K562 (cell line): ENCODE data around the gene RYR1. TPM values are rescaled to one million over a fixed set of nuclear protein-coding genes. Genes with fewer than 3 reads are reported as not detected.

ENCODE experiments used
- ADNP ChIP-seq: fragments of 200-800 bp; sonication (Bioruptor generic); IDR thresholded peaks from 2 replicates; pipeline ENCODE4 v1.6.1; 2016; ENCODE audit warnings: missing genetic modification characterization, missing compliant biosample characterization
- BCOR ChIP-seq: fragments of 450-650 bp; IDR thresholded peaks from 2 replicates; pipeline ENCODE4 v1.6.1; 2016
- CBX1 ChIP-seq: sonication (generic); IDR thresholded peaks from 2 replicates; pipeline ENCODE4 v1.6.1; 2016; ENCODE audit warnings: antibody characterized with exemption, low read depth, mild to moderate bottlenecking
- CREM ChIP-seq: IDR thresholded peaks from 2 replicates; pipeline ENCODE4 v1.6.1; 2014; ENCODE audit warnings: antibody characterized with exemption, low read depth
- GATAD2B ChIP-seq: fragments of 450-650 bp; IDR thresholded peaks from 2 replicates; pipeline ENCODE4 v1.6.1; 2017; ENCODE audit warnings: mild to moderate bottlenecking, borderline replicate concordance
- GTF2E2 ChIP-seq: fragments of 200-800 bp; sonication (Bioruptor generic); IDR thresholded peaks from 2 replicates; pipeline ENCODE4 v1.6.1; 2016; ENCODE audit warnings: missing genetic modification characterization, missing compliant biosample characterization
- KDM1A ChIP-seq, 2 experiments: fragments of 450-650 bp; IDR thresholded peaks; 2 replicates each; pipeline ENCODE4 v1.6.1; 2016; ENCODE audit warnings: mild to moderate bottlenecking in 2 of 2
- KDM2B ChIP-seq: fragments of 250-450 bp; sonication (Bioruptor Pico); IDR thresholded peaks from 2 replicates; pipeline ENCODE4 v1.8.0; 2021; ENCODE audit warnings: mild to moderate bottlenecking, moderate library complexity
- RCOR1 ChIP-seq, 2 experiments: IDR thresholded peaks; 2 replicates each; pipeline ENCODE4 v1.6.1; 2012; ENCODE audit warnings: low read depth in 2 of 2, low read length in 2 of 2, borderline replicate concordance in 1 of 2, improper control_type of control experiment in 1 of 2
- TFE3 ChIP-seq: fragments of 450-650 bp; formaldehyde crosslinking; IDR thresholded peaks from 2 replicates; pipeline ENCODE4 v1.4.0; 2020; ENCODE audit warnings: mild to moderate bottlenecking, mixed read lengths
- TRIM24 ChIP-seq, 2 experiments: fragments of 450-650 bp; IDR thresholded peaks; 2 replicates each; pipeline ENCODE4 v1.6.1; 2016
- ZNF311 ChIP-seq: fragments of 250-450 bp; sonication (Bioruptor Pico); IDR thresholded peaks from 2 replicates; pipeline ENCODE4 v1.4.0; 2020; ENCODE audit warnings: mild to moderate bottlenecking, moderate library complexity
- ZNF316 ChIP-seq: fragments of 450-650 bp; IDR thresholded peaks from 2 replicates; pipeline ENCODE4 v1.6.1; 2016
- ZNF518B ChIP-seq: fragments of 250-450 bp; sonication (Bioruptor Pico); IDR thresholded peaks from 2 replicates; pipeline ENCODE4 v1.5.0; 2021; ENCODE audit warnings: mild to moderate bottlenecking, moderate library complexity
- ZNF740 ChIP-seq, 3 experiments: fragments of 200-800 bp in 1 of 3; sonication (Bioruptor generic) in 1 of 3; sonication (generic) in 1 of 3; formaldehyde crosslinking in 1 of 3; IDR thresholded peaks; 2 replicates each; pipeline versions ENCODE4 v1.6.1 to v1.8.0; 2016 to 2022; ENCODE audit warnings: mild to moderate bottlenecking in 2 of 3, missing compliant biosample characterization in 2 of 3, missing genetic modification characterization in 2 of 3, missing genetic modification reagents in 1 of 3
- polyA plus RNA-seq, 8 experiments: library from polyadenylated mRNA; depleted of rRNA in 4 of 8; stranded (reverse) in 5 of 8; unstranded in 3 of 8; fragments of >200 nt; fragmentation: Nextera tagmentation in 2 of 8; fragmentation: Illumina TruSeq in 1 of 8; extraction: Ambion mirVana in 2 of 8; extraction: Trizol in 1 of 8; gene quantifications; 2 replicates each; pipeline versions ENCODE4 v1.2.1 to v1.2.3, GENCODE V29; 2011 to 2014; ENCODE audit warnings: inconsistent platforms in 1 of 8, missing spikeins in 1 of 8
- total RNA-seq, 7 experiments: library from RNA; depleted of rRNA in 6 of 7; stranded (reverse); fragments of >200 nt in 6 of 7; fragmentation: Illumina TruSeq in 2 of 7; extraction: Trizol in 2 of 7; gene quantifications; 2 replicates each; pipeline versions ENCODE4 v1.2.1 to v1.2.3, GENCODE V29; 2011 to 2021; ENCODE audit warnings: low replicate concordance in 1 of 7

Gene RYR1
- total and polyA plus RNA-seq, 9 of the 15 experiments (the other 6 are each of a cell fraction or from before 2014, with no cell fraction given) = 0.11 to 7.4 (median 3.7) TPM

GRCh38 chr19:38413416-38413815 is 20.1 kb upstream of the RYR1 start (continued):
- TF ChIP-seq ADNP (tag) (peak; percentile 98), GTF2E2 (tag) (no peak), CREM (no peak), RCOR1 (IDR thresholded peaks at IDR 0.05; ENCODE audit: borderline replicate concordance in 1 of 2, low read depth in 2 of 2, low read length in 2 of 2) (peak in 1 of 2 experiments; percentile 85; a peak in 2 of 4 replicates), GATAD2B (no peak), ZNF311 (CRISPR knock-in tag) (no peak), KDM1A (IDR thresholded peaks at IDR 0.05) (peak; percentile 79 to 87), ZNF740 (CRISPR knock-in tag; IDR thresholded peaks at IDR 0.05) (peak; percentile 40; the same call in 1 of the 2 replicates), ZNF740 (tag; IDR thresholded peaks at IDR 0.05) (no peak), CBX1 (peak; percentile 86; the same call in 1 of the 2 replicates), TFE3 (CRISPR knock-in tag) (no peak), KDM2B (no peak), TRIM24 (IDR thresholded peaks at IDR 0.05) (no peak), BCOR (peak; percentile 96), ZNF518B (no peak), ZNF316 (no peak)
